Loucy (cell line): ENCODE data around the gene ZDHHC18.

Experiments
- CTCF ChIP-seq: fragments of 200-600 bp; sonication (generic); conservative IDR thresholded peaks from 2 replicates; pipeline ENCODE4 v1.5.1; 2014; ENCODE audit warnings: mild to moderate bottlenecking, antibody characterized with exemption, low read length
- EZH2phosphoT487 ChIP-seq: fragments of 200-600 bp; IDR thresholded peaks from 2 replicates; pipeline ENCODE4 v1.6.1; 2018; ENCODE audit warnings: antibody characterized with exemption, mild to moderate bottlenecking, moderate library complexity, borderline replicate concordance

GRCh38 chr1:26890467-26890796 lies 63.9 kb downstream of the ZDHHC18 start:
- TF ChIP-seq CTCF (no peak), EZH2phosphoT487 (no peak)
